HG02943 (cell line): Measurements from ENCODE around the gene OR8K5.
"Not testable (repeated sequence)": the region's sequence is repeated elsewhere in the genome, so short reads cannot be mapped to it uniquely, and the experiment has no call there.

Experiments
- ATAC-seq: cut with Tn5 transposase; IDR thresholded peaks from one replicate; pipeline ENCODE4 v1.9.1; 2021; ENCODE audit warnings: mild to moderate bottlenecking, low read depth, moderate library complexity; ENCODE audit not compliant: unreplicated experiment

The OR8K5 gene, protein sequence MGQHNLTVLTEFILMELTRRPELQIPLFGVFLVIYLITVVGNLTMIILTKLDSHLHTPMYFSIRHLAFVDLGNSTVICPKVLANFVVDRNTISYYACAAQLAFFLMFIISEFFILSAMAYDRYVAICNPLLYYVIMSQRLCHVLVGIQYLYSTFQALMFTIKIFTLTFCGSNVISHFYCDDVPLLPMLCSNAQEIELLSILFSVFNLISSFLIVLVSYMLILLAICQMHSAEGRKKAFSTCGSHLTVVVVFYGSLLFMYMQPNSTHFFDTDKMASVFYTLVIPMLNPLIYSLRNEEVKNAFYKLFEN

DNA sequence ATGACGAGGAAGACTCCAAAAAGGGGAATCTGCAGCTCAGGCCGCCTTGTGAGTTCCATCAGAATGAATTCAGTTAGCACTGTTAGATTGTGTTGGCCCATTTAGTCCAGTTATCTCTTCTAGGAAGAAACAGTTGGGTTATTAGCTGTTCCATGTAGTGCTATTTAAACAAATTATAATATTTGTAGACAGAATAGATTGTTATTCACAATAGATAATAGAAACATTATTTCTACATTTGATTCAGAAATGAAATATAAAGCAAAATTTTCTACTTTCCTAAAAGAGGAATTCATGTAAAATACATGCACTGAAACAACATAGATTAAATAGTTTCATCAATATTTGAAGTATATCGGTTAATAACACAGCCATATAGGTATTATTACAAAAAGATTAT, at the start of gene OR8K5:
Gene OR8K5, minus strand, starts transcription at position 101 of the 400 bp plus-strand sequence. Its CDS starts 0 bp downstream, at position 101.
- ATAC-seq = no peak

DNA sequence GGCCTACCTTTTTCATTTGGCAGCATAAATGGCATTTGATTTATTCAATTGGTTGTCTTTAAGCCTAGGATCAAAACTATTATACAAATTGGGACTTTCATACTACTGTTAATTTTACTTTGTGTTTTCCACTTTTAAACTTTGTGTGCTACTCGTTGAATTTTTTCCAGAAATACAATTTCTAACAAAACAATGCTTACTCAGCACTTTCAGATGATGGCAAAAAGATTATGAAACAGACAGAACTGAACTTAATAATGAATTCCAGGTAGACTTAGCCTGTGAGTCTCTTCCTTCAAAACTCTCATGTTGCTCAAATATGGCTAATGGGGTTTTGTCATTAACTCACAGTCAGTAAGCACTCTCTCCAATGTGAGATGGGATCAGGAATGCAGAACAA, 47.7 kb upstream of the OR8K5 start:
- ATAC-seq = no peak

DNA sequence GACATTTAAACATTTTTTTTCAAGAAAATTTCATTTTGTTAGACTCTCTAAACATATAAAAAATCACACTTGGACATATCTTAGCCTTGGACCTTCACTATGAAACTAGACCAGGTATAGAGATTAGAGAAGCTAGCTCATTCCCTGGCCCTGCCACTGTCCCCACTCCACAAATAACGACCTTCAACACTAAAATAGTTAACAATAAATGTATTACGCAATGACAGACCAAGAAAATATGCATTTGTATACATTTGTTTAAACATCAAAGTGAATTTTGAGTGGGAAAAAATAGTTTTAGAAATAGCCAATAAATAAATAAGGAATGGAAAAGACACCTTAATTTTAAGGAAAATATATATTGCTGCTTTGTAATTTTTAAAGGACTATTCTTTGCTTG, 37.2 kb upstream of the OR8K5 start:
- no peak for ATAC-seq

DNA sequence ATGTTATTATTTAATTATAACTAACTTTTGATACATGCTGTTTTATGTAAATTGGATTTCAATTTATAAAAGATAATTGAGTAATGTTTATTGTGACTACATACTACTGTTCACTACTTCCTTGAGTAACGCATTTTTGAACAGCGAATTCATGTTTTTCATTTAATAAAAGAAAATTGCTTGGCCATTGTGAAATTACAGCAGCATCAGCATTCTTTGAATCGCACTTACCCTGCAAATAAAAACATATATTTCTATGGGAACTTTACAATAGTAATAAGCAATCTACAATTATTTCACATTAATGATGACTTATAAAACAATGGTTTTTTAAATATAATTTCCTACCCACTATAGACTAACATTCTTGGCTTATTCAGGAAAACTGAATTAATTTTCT, 36.6 kb upstream of the OR8K5 start:
- no peak for ATAC-seq

DNA sequence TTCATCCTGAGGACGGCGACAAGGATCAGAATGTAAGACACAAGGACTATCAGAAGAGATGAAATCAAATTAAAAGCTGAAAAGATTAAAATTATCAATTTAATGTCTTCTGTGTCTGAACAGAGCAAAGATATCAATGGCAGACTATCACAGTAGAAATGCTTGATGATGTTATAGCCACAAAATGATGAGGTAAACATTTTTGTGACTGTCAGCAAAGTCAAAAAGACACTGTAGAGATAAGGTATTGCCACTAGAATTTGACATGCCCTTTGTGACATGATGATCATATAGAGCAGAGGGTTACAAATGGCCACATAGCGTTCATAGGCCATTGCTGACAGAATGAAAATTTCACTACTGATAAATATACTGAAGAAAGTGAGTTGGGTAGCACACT, 28.5 kb upstream of the OR8K5 start:
- no peak for ATAC-seq

DNA sequence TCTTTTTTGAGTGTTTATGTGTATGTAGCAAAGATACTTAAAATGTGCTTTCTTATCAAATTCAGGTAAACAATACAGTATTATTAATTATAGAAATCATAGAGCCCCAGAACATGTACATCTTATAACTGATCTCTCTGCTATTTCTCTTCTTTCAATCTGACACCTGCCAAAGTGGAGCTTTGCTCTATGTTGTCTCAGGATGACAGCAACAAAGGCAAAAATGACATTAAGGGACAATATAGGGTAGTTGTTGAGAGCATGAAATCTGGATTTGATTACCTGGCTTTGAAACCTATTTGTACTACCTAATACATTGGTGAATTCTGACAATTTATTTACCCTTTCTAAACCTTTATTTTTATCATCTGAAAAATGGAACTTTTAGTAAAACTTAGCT, 23.3 kb upstream of the OR8K5 start:
- ATAC-seq = no peak

DNA sequence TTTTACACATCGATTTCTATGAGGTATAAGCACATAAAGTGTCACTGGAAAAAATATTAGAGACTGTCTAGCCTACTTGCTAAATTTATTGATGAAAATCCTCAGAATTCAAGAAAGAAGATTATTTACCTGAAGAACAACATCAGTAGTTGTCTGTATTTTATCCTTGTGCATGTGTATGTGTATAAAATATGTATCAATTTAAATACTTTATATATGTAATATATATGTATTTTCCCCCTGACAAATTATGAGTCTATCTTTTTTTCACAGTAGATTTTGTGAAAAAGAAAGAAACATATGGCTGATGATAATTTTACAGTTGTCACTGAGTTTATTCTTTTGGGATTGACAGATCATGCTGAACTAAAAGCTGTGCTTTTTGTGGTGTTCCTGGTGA, 16.2 kb upstream of the OR8K5 start, which contains the start of gene OR5J2:
Gene OR5J2, plus strand, starts transcription at position 301 of the 400 bp plus-strand sequence. Its CDS starts 0 bp downstream, at position 301.
- ATAC-seq = no peak

DNA sequence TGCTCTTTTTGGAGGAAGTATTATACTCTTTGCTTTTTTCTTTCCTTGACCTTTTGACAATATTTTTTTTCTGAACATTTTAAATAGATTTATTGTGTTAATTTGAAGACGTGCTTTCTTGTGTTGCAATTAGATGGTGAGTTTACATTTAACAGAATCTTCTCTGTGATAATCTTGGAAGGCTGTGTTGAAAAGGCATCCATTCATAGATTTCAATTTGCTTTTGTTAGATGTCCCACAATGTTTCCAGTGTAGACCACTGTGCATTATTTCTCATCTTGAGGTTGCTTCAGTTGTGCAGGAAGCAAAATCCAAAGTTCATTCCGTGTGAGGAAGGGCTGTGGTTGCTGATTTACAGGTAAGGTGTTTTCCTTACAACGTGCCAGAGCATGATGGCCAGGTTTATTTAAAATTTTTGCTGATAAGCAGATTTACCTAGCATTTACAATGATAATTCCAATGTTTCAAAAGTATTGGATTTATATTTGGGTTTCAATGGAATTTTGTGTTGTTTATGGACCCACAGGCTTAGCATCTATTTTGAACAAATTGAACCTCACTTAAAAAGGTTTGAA, 12.2 kb upstream of the OR8K5 start:
- ATAC-seq = no peak

DNA sequence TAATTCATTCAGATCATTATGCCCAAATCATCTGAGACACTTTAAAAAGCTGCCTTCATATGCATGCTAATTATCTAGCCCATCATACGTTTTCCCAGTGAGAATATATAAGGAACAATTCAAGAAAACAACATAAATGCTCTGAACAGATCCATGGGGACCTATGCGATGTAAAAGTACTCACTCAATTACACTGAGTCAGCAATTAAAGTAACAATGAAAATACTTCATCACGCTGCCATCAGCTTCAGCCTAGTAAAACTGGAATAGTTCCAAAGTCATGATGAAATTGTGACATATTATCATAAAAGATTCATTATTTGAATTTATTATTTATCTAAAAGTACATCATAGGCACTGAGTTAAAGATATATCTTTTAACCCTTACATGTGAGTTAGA, 3.7 kb upstream of the OR8K5 start:
- no peak for ATAC-seq

DNA sequence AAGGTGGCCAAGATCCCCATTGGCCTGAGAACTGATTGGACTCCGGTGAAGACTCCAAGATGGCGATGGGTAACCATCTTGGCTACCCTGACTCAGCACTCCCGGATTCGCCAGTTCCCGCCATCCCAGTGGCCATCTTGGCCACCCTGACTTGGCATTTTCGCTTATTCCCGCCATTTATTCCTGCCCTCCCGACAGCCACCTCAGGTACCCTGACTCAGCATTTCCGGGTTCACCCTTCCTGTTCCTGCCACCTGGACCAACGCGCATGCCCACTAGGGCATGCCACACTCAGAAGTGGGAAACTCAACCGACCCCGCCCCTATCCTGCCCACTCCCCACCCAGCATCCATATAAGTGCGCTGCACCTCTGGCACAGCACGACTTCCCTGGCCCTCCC, 7.8 kb downstream of the OR8K5 start:
- no peak for ATAC-seq

DNA sequence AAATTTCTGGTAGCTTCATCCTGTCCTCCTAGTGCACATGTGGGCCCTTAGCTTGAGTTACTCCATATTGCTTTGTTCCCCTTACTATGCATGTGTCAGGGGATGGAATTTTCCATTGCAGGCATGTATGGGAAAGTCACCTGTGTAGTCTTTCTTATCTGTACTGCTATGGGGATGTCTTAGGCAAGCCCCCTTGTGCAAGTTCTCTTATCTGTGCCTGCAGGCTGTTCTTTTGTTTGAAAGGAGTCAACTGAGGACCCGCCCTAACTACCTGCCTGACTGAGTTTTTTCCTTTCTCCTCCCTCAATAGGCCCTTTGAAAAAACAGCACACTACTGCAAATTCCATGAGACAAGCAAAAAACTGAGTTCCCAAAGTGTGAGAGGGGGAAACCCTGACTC, 8.7 kb downstream of the OR8K5 start:
- ATAC-seq = no peak

DNA sequence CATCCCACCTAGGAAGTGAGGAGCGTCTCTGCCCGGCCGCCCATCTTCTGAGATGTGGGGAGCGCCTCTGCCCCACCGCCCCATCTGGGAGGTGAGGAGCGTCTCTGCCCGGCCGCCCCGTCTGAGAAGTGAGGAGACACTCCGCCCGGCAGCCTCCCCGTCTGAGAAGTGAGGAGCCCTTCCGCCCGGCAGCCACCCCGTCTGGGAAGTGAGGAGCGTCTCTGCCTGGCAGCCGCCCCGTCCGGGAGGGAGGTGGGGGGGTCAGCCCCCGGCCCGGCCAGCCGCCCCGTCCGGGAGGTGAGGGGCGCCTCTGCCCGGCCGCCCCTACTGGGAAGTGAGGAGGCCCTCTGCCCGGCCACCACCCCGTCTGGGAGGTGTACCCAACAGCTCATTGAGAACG, 16.4 kb downstream of the OR8K5 start:
- ATAC-seq = not testable (repeated sequence)

DNA sequence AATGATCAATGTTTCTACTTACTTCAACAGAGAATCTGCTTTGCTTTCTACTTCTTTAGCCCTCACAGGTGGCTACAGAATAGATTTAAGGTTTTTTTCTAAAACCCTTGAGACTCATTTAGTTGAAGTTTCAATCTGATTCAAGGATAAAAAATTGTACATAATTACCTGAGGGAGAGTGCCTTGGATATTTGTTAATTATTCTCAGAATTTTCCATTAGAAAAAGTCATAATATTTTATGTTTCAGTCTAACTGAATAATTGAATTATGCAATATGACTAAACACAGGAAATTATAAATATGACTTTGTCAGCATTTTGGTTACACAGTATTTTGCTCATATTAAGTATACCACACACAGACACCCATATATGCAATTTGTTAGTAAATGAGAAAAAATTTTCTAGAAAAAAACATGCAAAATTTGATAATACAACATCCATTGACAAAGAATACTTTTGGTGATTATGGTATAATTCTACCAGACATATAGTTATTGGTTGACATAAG, 19.9 kb downstream of the OR8K5 start, which contains the start of gene OR8J3:
Gene OR8J3, minus strand, starts transcription at position 51 of the 511 bp plus-strand sequence. CDS start 2,483 bp downstream, outside the sequence.
- no peak for ATAC-seq

DNA sequence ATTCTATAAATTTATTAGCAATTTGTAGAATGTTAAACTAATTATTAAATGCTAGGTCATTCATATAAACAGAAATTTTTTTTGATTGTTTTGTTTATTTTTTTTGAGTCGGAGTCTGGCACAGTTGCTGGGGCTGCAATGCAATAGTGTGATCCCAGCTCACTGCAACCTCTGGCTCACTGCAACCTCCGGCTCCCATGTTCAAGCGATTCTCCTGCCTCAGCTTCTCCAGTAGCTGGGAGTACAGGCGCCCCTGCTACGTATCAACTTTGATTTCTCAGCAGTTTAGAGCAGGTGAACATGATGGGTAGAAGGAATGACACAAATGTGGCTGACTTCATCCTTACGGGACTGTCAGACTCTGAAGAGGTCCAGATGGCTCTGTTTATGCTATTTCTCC, 38.0 kb downstream of the OR8K5 start, which contains the start of gene OR8H3:
Gene OR8H3, plus strand, starts transcription at position 301 of the 400 bp plus-strand sequence. Its CDS starts 0 bp downstream, at position 301.
- no peak for ATAC-seq
